IPS-NIHi7 (cell line): ENCODE measurements around the gene TMEM117.

Experiments used
- DNase-seq: peaks from one replicate; pipeline ENCODE4 v3.0.0; 2012; ENCODE audit warnings: mixed read lengths; ENCODE audit errors: extremely low spot score

TMEM117 gene

DNA sequence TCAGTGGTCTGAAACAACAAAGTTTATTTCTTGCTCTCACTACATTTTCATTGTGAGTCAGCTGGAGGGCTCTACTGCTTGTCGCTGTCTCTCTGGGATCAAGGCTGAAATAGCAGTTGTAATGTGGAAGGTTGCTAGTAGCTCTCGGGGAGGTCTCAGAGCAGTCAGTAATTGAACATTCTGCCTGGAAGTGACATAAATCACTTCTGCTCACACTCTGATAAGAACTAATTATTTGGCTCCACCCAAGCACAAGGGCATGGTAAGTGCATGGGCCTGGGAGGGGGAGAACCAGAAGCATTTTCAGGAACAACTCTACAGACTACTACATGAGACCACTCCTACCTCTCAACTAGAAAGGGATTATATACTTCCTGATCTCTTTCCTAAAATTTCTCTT lies 128.2 kb downstream of the TMEM117 start:
- no peak for DNase-seq

DNA sequence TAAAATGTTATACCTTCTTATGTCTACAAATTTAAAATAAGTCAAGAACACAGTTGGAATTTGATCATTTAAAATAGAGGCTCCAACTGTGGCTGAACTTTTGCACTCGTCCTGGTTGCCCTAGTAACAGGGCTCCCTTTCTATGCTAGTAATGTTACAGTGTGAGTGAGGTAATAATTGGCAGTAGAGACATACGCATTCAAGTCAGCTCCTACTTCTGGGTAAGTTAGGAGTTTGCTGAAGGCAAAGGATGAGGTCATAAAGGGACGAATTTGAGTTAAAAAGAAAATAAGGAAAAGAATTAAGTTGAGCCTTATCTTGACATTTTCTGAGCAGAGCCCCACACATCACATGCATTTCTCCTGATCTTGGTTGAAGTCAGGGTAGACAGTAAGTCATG lies 129.1 kb downstream of the TMEM117 start:
- no peak for DNase-seq

DNA sequence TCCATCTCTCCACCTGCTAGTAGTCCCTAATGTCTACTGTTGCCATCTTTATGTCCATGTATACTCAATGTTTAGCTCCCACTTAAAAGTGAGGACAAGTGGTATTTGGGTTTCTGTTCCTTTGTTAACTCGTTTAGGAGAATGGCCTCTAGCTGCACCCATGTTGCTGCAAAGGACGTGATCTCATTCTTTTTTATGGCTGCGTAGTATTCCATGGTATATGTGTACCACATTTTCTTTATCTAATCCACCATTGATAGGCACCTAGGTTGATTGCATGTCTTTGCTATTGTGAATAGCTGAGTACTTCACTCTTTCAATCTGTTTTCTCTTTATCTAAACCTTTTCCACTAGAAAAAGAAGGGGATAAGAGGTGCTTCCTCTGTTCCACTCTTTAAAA lies 130.0 kb downstream of the TMEM117 start:
- no peak for DNase-seq

DNA sequence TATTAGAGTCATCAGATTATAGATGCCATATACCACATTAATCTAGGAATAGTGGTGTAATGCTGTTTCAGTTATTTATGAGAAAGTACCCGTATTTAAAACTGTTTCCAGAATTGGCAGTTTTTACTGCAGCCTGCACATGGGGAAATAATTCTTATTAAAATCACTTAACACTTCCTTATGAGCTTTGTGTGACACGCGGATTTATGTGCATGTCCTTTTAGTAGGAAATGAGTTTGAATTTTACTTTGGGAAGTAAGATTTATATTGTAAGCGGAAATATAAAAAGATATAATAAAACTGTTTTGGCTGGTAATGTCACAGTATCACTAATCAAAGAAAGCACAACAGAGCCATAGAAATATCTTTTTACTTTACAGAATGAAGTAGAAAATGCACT lies 132.9 kb downstream of the TMEM117 start:
- no peak for DNase-seq

DNA sequence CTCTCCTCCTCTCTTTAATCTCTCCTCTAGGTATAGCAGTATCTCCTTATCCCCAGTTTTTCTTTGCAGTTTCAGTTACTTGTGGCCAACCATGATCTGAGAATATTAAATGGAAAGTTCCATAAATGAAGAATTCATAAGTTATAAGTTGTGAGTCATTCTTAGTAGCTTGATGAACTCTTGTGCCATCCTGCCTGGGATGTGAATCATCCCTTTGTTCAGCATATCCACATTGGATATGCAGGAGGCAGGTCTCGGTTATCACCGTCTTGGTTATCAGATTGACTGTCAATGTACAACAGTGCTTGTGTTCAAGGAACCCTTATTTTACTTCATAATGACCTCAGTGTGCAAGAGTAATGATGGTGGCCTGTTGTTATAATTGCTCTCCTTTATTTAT lies 134.0 kb downstream of the TMEM117 start:
- DNase-seq, result no peak

DNA sequence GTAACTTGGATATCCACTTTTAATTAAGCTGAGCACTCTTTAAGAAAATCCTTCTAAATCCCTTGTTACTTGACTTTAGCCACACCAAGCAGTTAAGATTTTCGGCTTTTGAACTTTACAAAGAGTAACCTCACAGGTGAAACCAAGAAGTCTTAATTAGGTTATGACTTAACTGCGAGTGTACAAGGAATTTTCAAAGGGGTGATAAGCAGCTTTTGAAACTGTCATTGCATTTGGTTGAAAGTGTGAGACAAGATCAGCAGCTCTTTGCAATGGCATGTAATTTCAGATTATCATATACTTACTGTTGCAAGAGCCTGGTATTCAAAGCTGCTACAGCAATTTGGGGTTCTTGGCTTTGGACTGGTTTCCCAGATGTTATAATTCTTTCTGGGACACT lies 137.5 kb downstream of the TMEM117 start:
- DNase-seq, result no peak

DNA sequence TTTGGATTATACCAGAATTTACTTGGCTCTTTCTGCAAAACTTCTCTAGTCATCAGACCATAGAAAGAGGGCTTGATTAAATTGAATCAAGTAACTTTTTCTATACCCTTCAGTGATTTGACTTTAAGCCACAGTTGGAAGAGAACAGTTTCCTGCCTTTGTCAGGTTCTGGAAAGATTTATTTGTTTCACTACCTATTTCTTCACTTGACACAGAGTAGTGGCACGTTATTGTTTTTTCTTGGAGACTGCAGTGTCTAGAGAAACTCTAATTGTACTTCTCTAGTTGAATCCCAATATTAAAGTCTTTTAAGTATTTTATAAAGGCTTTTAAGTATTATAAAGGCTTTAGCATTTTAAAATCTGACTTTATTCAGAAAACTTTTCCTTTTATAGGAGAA lies 138.1 kb downstream of the TMEM117 start:
- no peak for DNase-seq

DNA sequence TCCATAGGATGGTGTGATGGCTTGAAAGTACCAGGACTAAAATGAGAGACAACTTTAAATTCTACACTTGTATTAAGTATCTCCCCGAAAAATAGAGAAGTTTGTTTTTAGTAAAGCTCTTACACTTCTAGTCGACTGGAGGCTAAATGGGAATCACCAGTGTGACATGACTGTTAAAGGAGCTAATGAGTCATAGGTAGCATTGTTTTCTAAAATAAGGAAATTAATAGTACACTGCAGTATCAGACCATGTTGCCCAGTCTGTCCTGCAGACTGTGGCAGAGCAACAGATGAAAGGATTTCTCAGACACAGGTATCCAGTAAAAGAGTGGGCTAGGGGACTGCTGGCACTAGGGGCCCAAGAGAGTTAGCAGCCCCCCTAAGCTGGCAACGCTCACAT lies 140.1 kb downstream of the TMEM117 start:
- DNase-seq, result no peak

DNA sequence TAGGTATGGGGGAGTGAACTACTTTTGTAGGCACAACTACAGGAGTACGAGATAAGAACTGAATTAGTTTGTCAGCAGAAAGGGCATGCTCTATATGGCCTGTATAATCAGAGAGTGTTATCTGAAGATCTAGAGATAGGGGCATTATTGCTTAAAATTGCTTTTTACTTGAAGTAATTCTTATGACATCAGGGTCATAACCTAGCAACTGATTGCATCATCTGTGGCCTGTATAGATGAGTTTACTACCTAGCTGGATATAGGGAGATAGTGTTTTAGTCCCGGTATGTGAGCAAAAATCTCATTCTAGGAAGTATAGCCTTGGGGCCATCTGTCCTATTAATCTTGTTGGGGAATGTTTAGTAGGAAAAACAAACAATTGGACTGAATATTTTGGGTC lies 142.7 kb downstream of the TMEM117 start:
- no peak for DNase-seq

DNA sequence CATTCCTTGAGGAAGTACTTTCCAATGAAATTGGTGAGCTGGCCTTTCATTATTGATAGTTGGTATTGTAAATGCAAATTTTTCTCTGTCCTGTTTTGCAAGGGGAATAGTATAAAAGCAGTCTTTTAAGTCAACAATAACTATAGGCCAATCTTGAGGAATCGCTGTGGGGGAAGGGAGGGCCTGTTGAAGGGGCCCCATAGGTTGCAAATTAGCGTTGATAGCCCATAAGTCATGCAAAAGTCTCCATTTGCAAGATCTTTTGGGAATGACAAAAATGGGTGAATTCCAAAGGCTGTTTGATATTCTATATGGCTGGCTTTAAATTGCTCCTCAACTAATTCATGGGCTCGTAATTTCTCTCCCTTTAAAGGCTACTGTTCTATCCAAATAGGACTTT lies 143.6 kb downstream of the TMEM117 start:
- no peak for DNase-seq

DNA sequence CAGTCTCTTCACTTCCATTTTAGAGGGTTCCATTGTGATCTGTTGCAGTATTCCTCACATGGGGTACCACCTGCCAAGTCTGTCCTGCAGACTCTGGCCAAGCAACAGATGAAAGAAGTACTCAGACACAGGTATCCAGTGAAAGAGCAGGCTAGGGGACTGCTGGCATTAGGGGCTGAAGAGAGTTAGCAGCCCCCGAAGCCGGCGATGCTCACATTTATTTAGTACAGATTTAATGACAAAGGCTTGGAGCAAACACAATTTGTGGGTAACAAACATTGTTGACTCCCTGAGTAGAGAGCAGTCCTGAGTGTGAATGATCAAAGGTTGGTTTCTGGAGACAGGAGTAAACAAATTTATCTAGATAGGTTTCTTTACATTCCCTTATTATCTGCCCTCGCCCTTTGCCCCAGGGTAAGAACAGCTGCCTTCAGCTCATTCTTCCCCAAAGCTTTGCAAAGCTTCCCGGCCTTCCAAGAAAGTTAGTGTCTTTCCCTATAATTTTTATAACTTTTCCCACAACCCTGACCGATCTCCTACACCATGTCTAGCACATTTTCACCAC lies 144.8 kb downstream of the TMEM117 start:
- no peak for DNase-seq

DNA sequence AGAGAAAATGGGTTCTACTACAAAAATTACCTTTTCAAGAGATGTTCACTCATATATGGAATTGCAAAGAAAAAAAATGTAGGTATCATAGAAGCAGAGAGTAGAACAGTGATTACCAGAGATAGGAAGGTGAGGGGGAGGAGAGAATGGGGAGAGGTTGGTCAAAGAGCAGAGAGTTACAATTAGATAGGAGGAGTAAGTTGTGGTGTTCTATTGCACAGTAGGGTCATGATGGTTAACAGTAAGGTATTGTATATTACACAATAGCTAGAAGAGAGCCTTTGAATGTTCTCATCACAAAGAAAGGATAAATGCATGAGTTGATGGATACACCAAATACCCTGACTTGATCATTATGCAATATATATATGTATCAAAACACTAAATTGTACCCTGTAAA lies 145.8 kb downstream of the TMEM117 start:
- DNase-seq, result no peak

DNA sequence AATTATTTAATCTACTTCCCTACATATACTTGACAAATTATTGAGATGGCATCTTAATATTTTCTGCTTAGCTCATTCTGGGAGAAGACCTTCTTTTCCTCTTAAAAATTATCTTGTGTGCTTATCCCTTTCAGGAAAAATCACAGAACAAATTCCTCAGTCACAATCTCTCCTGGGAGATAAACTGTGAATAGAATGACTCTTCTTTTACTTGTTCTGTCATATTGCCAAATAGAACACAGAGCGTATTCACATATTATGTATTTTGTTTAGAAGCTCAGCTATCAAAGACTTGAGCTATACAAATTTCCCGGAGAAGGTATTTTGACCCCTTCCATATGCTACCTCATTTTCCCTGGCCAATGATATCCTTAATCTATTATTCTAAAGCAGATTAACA lies 146.7 kb downstream of the TMEM117 start:
- no peak for DNase-seq

DNA sequence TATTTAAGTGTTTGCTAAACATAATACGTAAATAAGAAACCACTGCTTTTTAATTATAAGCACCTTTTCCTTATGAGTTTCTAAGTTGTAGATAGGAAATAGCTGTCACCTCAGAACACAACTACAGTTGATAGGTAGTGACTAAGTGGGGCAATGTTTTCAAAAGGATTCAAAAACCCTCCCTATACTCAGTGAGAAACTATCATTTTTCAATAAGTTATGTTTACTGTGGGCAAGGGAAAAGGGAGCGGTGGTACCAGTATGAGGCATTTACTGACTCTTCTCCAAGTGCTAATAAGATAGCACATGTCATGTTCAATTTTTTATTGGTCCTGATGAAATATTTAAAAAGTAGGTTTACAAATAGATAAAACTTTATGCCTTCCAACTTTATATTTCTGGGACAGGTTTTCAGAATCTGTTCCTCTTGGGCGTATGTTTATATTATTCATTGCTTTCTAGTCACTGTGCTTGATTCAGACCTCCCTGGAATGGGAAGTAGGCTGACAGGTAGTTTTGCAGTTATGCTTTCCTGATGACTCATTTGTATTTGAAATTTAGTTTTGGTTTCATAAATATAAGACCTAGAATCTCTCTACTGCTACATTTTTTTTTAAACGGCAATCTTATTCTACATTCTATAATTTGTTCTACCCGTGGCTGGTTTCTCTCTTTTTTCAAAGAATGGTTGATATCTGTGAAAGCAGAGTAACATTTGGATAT lies 153.1 kb downstream of the TMEM117 start:
- DNase-seq, result no peak

DNA sequence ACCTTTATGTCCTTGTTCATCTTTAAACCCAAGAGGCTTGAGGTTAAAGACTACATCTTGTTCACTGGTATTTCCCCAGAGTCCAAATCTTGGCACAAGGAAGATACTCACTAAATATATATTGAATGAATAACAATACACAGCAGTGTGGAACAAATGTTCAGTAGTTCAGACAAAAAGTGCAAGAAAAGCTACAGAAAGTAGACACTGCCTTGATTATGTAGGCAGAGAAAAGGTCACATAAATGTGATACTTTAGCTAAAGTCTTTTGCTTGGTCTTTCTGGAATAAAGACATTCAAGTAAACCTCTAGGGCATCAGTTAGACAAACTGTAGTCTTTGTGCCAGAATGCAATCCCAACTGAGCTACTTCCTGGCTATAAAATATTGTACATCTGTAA lies 157.0 kb downstream of the TMEM117 start:
- no peak for DNase-seq

DNA sequence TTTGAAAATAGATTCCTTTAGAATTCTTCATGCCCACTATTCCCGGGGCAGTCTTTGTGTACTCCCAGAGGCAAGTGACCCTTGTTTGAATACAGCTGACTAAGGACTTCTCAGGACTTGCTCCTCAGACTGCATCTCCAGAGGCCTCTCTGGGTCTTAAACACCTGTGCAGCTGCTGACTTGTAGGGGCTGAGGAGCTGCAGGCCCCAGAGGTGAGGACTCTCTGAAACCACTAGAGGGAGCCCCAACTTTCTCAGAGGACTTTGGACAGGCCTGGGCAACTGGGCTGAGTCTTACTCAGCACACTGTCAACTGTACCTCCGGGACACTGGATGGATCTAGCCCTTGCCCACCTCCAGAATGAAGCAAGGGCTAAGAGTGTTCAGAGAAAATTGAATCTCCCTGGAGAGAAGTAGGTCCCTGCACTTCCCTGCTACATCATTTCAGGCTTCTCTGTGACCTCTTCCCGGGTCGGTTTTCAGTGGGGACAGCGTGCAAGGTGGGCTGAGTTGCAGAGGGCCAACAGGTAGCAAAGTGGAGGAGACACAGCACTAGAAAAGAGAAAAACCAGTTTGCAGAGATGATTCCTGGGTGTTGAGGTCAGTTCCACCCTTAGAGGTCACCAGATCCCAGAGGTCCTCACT lies 164.6 kb downstream of the TMEM117 start:
- peak; percentile 86 for DNase-seq

DNA sequence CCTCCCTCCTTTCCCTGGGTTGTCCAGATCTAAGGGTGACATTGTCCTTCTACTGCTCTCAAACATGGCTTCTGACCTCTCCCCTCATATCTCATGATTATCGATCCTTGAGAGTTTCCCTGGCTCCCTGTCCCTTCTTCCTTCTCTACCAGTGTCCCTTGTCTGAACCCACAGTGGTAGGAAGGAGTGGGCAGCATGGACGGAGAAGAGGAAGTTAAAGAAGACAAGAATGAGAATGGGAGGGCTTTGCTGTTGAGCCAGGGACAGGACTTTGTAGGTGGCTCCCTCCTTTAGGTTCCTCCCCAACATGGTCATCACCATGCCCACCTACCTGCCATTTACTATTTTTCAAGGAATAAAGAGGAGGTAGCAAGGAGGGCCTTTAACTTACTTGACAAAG lies 166.7 kb downstream of the TMEM117 start:
- DNase-seq, result no peak

DNA sequence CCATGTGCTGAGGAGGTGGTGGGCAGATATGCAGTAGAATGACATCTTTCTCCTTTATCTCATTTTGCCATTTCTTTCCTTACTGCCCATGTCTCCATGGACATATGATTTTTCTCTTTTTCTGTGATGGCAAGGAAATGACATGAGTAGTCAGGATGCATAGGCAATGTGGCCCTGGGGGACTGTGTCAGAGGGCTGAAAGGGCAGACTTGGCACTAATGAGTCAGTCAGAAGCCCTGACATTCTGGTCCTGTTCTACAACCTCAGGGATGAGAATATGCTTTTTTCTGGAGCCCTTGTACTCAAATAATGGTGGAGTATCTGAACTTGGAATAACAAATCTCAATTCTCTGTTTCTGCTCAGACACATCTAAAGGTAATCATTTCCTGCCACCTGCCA lies 167.8 kb downstream of the TMEM117 start:
- no peak for DNase-seq

DNA sequence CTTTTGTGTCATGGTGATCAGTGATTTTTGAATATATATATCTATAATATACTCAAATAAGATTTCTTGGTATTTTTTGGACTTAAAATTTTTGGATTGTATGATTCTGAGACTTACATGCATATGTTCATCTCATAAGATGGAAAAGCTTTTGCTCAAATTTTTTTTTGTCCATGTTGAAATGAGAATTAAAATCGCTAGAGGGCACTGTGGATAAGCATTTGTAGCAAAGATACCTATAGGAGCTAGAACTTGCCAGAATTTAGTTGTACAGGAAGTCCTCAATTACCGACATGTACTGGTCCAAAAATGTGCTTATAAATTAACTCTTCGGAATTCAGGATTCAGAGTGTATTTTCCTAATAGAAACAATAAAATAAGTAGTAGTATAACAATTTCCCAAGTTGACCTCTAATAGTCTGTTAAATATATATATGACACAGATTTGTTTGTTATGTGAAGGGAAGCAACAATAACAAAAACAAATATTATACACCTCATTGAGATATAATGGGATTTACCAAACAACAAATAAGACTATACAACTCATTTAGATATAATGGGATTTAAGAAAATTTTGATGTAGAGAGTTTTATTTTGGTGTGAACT lies 179.6 kb downstream of the TMEM117 start:
- peak; percentile 27 for DNase-seq

DNA sequence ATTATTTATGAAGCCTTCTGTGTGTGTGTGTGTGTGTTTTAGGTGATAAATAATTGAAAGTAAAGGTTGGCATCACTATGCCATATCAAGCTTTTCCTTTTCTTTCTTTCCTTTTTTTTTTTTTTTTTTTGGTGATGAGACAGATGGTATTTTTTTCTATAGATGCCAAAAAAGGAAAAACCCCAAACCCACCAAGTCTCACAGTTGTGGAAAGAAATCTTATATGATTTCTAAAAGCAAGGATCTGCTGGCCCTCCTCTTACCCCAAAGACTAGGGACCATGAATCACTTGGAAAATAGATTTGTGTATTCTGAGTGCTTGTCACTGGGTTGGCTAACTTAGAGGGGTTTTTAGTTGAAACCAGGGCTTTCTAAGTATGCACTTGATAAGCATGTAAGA lies 181.3 kb downstream of the TMEM117 start:
- no peak for DNase-seq

DNA sequence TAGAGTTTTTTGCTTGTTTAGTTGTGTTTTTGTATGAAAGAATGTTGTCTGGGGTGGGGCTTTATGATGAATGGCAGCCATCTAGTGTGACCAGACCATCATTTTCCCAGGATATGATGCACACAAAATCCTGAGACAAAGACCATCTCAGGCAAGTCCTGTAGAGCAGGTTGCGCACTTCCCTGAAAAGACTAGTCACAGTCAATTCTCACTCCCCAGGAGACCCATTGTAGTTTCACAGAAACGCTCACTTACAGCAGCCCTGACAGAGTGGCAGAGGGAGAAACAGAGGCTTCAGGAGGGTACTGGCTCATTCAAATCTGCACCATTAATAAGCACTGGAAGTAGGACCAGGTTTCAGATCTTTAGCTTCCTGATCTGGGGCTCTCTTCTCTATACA lies 183.2 kb downstream of the TMEM117 start:
- peak; percentile 16 for DNase-seq

DNA sequence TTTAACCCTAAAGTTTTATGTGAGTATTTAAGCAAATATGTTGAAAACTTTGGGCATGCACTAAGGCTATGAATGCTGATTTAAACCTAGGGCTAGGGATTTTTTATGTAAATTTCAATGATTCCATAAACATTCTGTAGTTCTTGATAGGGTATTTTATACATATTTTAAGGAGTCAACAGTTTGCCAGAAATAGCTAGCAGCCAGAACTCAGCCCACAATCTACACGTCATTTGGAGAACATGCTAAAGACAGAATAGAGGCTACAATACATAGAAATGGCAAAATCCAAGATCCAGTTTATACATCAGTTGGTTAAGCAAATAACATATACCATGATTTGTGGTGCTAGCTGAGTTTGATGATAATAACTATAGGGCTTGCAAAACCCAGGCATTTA lies 184.7 kb downstream of the TMEM117 start:
- DNase-seq, result no peak

DNA sequence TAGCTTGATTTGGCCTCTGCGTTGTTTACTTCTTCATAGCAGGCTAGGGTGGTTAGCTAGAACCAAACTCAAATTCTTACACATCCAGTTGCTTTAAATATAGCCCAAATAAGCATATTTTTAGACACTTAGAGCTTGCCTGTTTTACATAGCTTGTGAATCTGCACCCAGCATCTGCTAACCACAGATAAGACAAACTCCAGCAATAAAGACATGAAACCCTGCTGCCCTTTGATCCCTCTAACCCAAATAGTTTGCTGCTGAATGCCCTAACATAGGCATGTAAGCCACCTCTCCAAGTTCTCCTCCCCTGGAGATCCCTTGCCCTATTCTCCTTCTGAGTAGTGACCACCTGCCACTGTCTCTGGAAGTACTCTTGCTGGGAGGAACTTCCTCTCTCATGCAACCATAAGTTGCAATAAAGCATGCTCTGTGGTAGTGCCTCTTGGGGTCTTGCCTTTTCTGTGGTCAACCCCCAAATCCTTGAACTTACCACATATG lies 185.6 kb downstream of the TMEM117 start:
- DNase-seq, result no peak
